PC-3 (cell line): Measurements from ENCODE around the gene RAB4B. TPM values are rescaled to one million over a fixed set of nuclear protein-coding genes. Genes with fewer than 3 reads are reported as not detected.
A peak's percentile ranks its signal among the peaks of the same experiment; 100 is the strongest.

Source experiments
- ATAC-seq: fragments of 200-7000 bp; cut with Tn5 transposase; 2 replicates; pipeline ENCODE4 v1.9.1; 2020; ENCODE audit warnings: mild to moderate bottlenecking, moderate library complexity
- BruUV-seq: library from RNA; stranded (reverse); fragments of 400-500 nt; replicated peaks from 2 replicates; lab custom pipeline; 2021; lab: Mats Ljungman, UMichigan
- CTCF ChIA-PET: fragments of 300-600 bp; sonication (Branson Sonifier 250); formaldehyde crosslinking; loops from one replicate; lab custom pipeline; 2022; ENCODE audit warnings: antibody characterized with exemption; lab: Charles Lee
- POLR2A ChIA-PET: fragments of 300-600 bp; sonication (Branson Sonifier 250); formaldehyde crosslinking; loops from one replicate; lab custom pipeline; 2022; ENCODE audit warnings: antibody characterized with exemption; ENCODE audit not compliant: unreplicated experiment; lab: Charles Lee
- DNase-seq: peaks from one replicate; pipeline ENCODE4 v3.0.0-alpha.2; 2015
- H2AFZ ChIP-seq: fragments of 300-600 bp; sonication (generic); 2 replicates; pipeline ENCODE4 v1.6.0; 2016; ENCODE audit warnings: antibody characterized with exemption, low read length
- H3F3A ChIP-seq: fragments of 300-600 bp; sonication (generic); one replicate; pipeline ENCODE4 v1.6.0; 2017; ENCODE audit warnings: antibody characterized with exemption, low read length, control low read depth, mild to moderate bottlenecking; ENCODE audit not compliant: unreplicated experiment
- H3K27ac ChIP-seq: fragments of 300-600 bp; sonication (generic); 2 replicates; pipeline ENCODE4 v1.5.1; 2016; ENCODE audit warnings: mild to moderate bottlenecking, low read length
- H3K27me3 ChIP-seq: fragments of 300-600 bp; sonication (generic); 2 replicates; pipeline ENCODE4 v1.6.1; 2016; ENCODE audit warnings: low read length, mixed read lengths
- H3K36me3 ChIP-seq: fragments of 300-600 bp; sonication (generic); 2 replicates; pipeline ENCODE4 v1.6.1; 2016; ENCODE audit warnings: low read depth, mixed run types, low read length, mixed read lengths
- H3K4me1 ChIP-seq: fragments of 300-600 bp; sonication (generic); 2 replicates; pipeline ENCODE4 v1.5.1; 2016; ENCODE audit warnings: low read length; ENCODE audit not compliant: insufficient read depth
- H3K4me2 ChIP-seq: fragments of 300-600 bp; sonication (generic); 2 replicates; pipeline ENCODE4 v1.6.0; 2016; ENCODE audit warnings: low read length
- H3K4me3 ChIP-seq: fragments of 300-600 bp; sonication (generic); 2 replicates; pipeline ENCODE4 v1.5.1; 2016; ENCODE audit warnings: mild to moderate bottlenecking, low read length, mixed read lengths
- H3K79me2 ChIP-seq: fragments of 300-600 bp; sonication (generic); 2 replicates; pipeline ENCODE4 v1.6.1; 2017; ENCODE audit warnings: low read length, mixed read lengths
- H3K9ac ChIP-seq: fragments of 300-600 bp; sonication (generic); 2 replicates; pipeline ENCODE4 v1.6.0; 2016; ENCODE audit warnings: mild to moderate bottlenecking, low read length
- H3K9me2 ChIP-seq: fragments of 300-600 bp; sonication (generic); replicated peaks from 2 replicates; pipeline ENCODE4 v1.6.1; 2016; ENCODE audit warnings: mixed run types, low read length, mixed read lengths
- H3K9me3 ChIP-seq: fragments of 300-600 bp; sonication (generic); 2 replicates; pipeline ENCODE4 v1.6.1; 2016; ENCODE audit warnings: low read length, mixed read lengths
- H4K20me1 ChIP-seq: fragments of 300-600 bp; sonication (generic); 2 replicates; pipeline ENCODE4 v1.6.1; 2016; ENCODE audit warnings: low read length, mixed read lengths
- CTCF ChIP-seq: fragments of 300-600 bp; sonication (generic); conservative IDR thresholded peaks from 2 replicates; pipeline ENCODE4 v1.5.1; 2017; ENCODE audit warnings: antibody characterized with exemption, low read depth, mild to moderate bottlenecking, low read length
- EZH2 ChIP-seq: fragments of 300-600 bp; sonication (generic); IDR thresholded peaks from one replicate; pipeline ENCODE4 v1.6.1; 2017; ENCODE audit warnings: antibody characterized with exemption, mild to moderate bottlenecking, low read length; ENCODE audit not compliant: unreplicated experiment
- EZH2phosphoT487 ChIP-seq: fragments of 300-600 bp; sonication (generic); IDR thresholded peaks from 2 replicates; pipeline ENCODE4 v1.6.1; 2018; ENCODE audit warnings: mild to moderate bottlenecking, antibody characterized with exemption, low read length, borderline replicate concordance
- intact Hi-C: fragments of 100-400 bp; cut with micrococcal nuclease; formaldehyde crosslinking; loops from 2 replicates; pipeline ENCODE4 v1.9.0; 2023
- total RNA-seq: library from RNA; depleted of rRNA; stranded (reverse); fragments of >200 nt; gene quantifications from 2 replicates; pipeline ENCODE4 v1.2.3, GENCODE V29; 2014

Gene RAB4B
- total RNA-seq, 1 experiment from 2014 or later = 7.4 TPM

- Histone ChIP-seq H3K27ac (no peak overlapping the region), H2AFZ (no peak overlapping the region), H3K27me3 (no peaks in the 10 kb centered on the region), H3K9me2 (no peaks in the 10 kb centered on the region), H4K20me1 (peaks cover 15% of the 10 kb centered on the region; the same call in 1 of the 2 replicates), H3F3A (no peaks in the 10 kb centered on the region), H3K4me1 (peaks cover 36% of the 10 kb centered on the region), H3K9me3 (no peaks in the 10 kb centered on the region), H3K9ac (no peak overlapping the region), H3K79me2 (peaks cover 62% of the 10 kb centered on the region), H3K4me3 (no peak overlapping the region), H3K36me3 (peaks cover 2% of the 10 kb centered on the region), H3K4me2 (peak overlapping the region; percentile 28; the same call in 1 of the 2 replicates)
- DNase-seq = no peak
- BruUV-seq = TSS peak; percentile 47
- no peak for TF ChIP-seq EZH2phosphoT487
- TF ChIP-seq CTCF = no peak
- no peak for TF ChIP-seq EZH2
- ChIA-PET CTCF (no interaction called here), POLR2A (no interaction called here)
- no peak for ATAC-seq
- intact Hi-C loops = no loop called here
These were observed 23.6 kb downstream of the RAB4B start for GRCh38 chr19:40801426-40802299.

- Histone ChIP-seq H3K27ac (no peak overlapping the region), H3K9me3 (no peaks in the 10 kb centered on the region), H3K27me3 (no peaks in the 10 kb centered on the region), H3K79me2 (peaks cover 62% of the 10 kb centered on the region), H3K9ac (no peak overlapping the region), H3K4me1 (peaks cover 36% of the 10 kb centered on the region), H3K36me3 (peaks cover 2% of the 10 kb centered on the region), H4K20me1 (peaks cover 15% of the 10 kb centered on the region; the same call in 1 of the 2 replicates), H3K4me2 (peak overlapping the region; percentile 28), H3K9me2 (no peaks in the 10 kb centered on the region), H3F3A (no peaks in the 10 kb centered on the region), H2AFZ (no peak overlapping the region), H3K4me3 (no peak overlapping the region)
- CTCF ChIA-PET = no interaction called here
- POLR2A ChIA-PET = interaction anchor here (0.5 kb wide), 1 partner anchor 152 kb away, joined by 3 read pairs; no protein-coding TSS in a partner anchor
- no peak for DNase-seq
- intact Hi-C loops = no loop called here
- TF ChIP-seq EZH2 (no peak), CTCF (no peak), EZH2phosphoT487 (no peak)
- no peak for ATAC-seq
- no TSS peak for BruUV-seq
These were observed 24.5 kb downstream of the RAB4B start for GRCh38 chr19:40802300-40803169.
